ENCODE data around the gene MTFMT.

MTFMT gene

GRCh38 chr15:65055201-65055870 is 25.9 kb upstream of the MTFMT start:
- TF ChIP-seq CTCF (IDR thresholded peaks at IDR 0.05; ENCODE audit: low read depth, low read length, missing control alignments): no peak
- no peak overlapping the region for H3K4me3 ChIP-seq (ENCODE audit: low read depth, low read length)

GRCh38 chr15:65054333-65055200 is 25.1 kb upstream of the MTFMT start:
- TF ChIP-seq CTCF (IDR thresholded peaks at IDR 0.05; ENCODE audit: low read depth, low read length, missing control alignments): peak; percentile 91
- no peak overlapping the region for H3K4me3 ChIP-seq (ENCODE audit: low read depth, low read length)
- DNase-seq (ENCODE audit: low read depth): no peak

More at GRCh38 chr15:65055201-65055870, 25.9 kb upstream of the MTFMT start:
- DNase-seq (ENCODE audit: low read depth): no peak

- TF ChIP-seq CTCF (IDR thresholded peaks at IDR 0.05; ENCODE audit: low read depth, low read length, missing control alignments): no peak
- no peak overlapping the region for H3K4me3 ChIP-seq (ENCODE audit: low read depth, low read length)
- DNase-seq (ENCODE audit: low read depth): no peak
These were observed 23.5 kb upstream of the MTFMT start for GRCh38 chr15:65052956-65053355.

- no peak for TF ChIP-seq CTCF (IDR thresholded peaks at IDR 0.05; ENCODE audit: low read depth, low read length, missing control alignments)
- H3K4me3 ChIP-seq (ENCODE audit: low read depth, low read length): no peak overlapping the region
- no peak for DNase-seq (ENCODE audit: low read depth)
These were observed 21.8 kb upstream of the MTFMT start for GRCh38 chr15:65051266-65051665.

- H3K4me3 ChIP-seq (ENCODE audit: low read depth, low read length): no peak overlapping the region
- no peak for TF ChIP-seq CTCF (IDR thresholded peaks at IDR 0.05; ENCODE audit: low read depth, low read length, missing control alignments)
- no peak for DNase-seq (ENCODE audit: low read depth)
These were observed 20.8 kb upstream of the MTFMT start for GRCh38 chr15:65050270-65050669.

- H3K4me3 ChIP-seq (ENCODE audit: low read depth, low read length): peak overlapping the region; percentile 33
- peak; percentile 88 for DNase-seq (ENCODE audit: low read depth)
These were observed 20.0 kb upstream of the MTFMT start for GRCh38 chr15:65049418-65049840.

More at GRCh38 chr15:65049418-65049840, 20.0 kb upstream of the MTFMT start:
- TF ChIP-seq CTCF (IDR thresholded peaks at IDR 0.05; ENCODE audit: low read depth, low read length, missing control alignments): no peak

Data from GM12864 (cell line).